Measurements from ENCODE around the gene HMGXB3. TPM values are rescaled to one million over a fixed set of nuclear protein-coding genes. Genes with fewer than 3 reads are reported as not detected.

HMGXB3 gene
- total RNA-seq, 1 donor from 2014 or later = 44.4 TPM

DNA sequence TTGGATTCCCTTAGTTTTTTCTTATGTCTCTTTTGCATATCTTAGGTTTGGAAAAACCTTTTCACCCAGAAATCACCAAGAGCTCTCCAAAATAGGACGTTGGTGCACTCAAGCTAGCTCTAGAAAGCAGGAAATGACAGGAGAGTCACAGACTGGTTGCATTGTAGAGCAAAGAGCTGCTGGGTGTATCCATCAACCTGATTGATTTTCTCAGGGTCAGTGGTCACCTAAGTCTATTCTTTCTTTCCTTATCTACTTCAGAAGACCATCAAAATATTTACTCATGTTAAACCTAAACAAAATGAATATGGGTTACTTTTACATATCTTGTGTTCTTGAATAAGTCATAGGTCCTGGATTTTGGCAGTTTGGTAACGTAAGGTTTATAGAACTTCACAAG lies 25.1 kb upstream of the HMGXB3 start:
- H3K4me3 Mint-ChIP-seq = no peak overlapping the region
- H3K27ac Mint-ChIP-seq (ENCODE audit: unreplicated experiment) = no peak overlapping the region
- no peaks in the 10 kb centered on the region for H3K9me3 Mint-ChIP-seq
- H3K27me3 Mint-ChIP-seq (ENCODE audit: low read depth) = no peaks in the 10 kb centered on the region
- no peak for DNase-seq (ENCODE audit: low read depth, low spot score)
- H3K36me3 Mint-ChIP-seq (ENCODE audit: low read depth) = peaks cover 4% of the 10 kb centered on the region
- TF ChIP-seq, protein P1, sequence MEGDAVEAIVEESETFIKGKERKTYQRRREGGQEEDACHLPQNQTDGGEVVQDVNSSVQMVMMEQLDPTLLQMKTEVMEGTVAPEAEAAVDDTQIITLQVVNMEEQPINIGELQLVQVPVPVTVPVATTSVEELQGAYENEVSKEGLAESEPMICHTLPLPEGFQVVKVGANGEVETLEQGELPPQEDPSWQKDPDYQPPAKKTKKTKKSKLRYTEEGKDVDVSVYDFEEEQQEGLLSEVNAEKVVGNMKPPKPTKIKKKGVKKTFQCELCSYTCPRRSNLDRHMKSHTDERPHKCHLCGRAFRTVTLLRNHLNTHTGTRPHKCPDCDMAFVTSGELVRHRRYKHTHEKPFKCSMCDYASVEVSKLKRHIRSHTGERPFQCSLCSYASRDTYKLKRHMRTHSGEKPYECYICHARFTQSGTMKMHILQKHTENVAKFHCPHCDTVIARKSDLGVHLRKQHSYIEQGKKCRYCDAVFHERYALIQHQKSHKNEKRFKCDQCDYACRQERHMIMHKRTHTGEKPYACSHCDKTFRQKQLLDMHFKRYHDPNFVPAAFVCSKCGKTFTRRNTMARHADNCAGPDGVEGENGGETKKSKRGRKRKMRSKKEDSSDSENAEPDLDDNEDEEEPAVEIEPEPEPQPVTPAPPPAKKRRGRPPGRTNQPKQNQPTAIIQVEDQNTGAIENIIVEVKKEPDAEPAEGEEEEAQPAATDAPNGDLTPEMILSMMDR (conservative IDR thresholded peaks at IDR 0.05) = no peak
- no peaks in the 10 kb centered on the region for H3K4me1 Mint-ChIP-seq

DNA sequence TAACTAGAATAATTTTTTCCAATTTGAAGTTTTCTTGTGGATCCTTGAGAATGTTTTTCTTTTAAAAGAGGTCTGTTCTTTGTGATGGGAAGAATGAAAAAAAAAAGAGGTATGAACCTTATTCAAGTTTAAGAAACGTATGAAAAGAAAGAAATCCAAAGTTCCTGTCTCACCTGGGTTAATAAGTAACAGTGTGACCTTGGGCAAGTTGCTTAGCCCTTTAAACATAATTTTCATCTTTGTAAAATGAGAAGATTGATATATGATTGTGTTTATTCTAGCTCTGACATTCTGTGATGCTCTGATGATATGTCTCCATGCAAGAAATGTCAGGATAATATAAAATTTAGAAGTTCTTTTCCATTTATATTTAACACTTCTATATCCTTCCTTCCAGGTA lies 20.6 kb upstream of the HMGXB3 start:
- DNase-seq (ENCODE audit: low read depth, low spot score) = no peak
- H3K4me3 Mint-ChIP-seq = no peak overlapping the region
- H3K27ac Mint-ChIP-seq (ENCODE audit: unreplicated experiment) = no peak overlapping the region
- no peaks in the 10 kb centered on the region for H3K27me3 Mint-ChIP-seq (ENCODE audit: low read depth)
- H3K36me3 Mint-ChIP-seq (ENCODE audit: low read depth) = no peaks in the 10 kb centered on the region
- no peaks in the 10 kb centered on the region for H3K4me1 Mint-ChIP-seq
- TF ChIP-seq, protein P1 (conservative IDR thresholded peaks at IDR 0.05) = no peak
- no peaks in the 10 kb centered on the region for H3K9me3 Mint-ChIP-seq

DNA sequence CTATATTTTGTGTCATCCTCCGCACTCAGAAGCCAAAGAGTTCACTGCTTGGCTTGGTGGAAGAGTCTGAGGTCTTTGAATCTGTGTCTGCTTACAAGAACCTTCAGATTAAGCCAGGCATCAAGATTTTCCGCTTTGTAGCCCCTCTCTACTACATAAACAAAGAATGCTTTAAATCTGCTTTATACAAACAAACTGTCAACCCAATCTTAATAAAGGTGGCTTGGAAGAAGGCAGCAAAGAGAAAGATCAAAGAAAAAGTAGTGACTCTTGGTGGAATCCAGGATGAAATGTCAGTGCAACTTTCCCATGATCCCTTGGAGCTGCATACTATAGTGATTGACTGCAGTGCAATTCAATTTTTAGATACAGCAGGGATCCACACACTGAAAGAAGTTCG lies 19.3 kb upstream of the HMGXB3 start:
- Mint-ChIP-seq H3K9me3 (no peaks in the 10 kb centered on the region), H3K36me3 (ENCODE audit: low read depth) (no peaks in the 10 kb centered on the region), H3K27ac (ENCODE audit: unreplicated experiment) (no peak overlapping the region), H3K4me3 (no peak overlapping the region), H3K27me3 (ENCODE audit: low read depth) (no peaks in the 10 kb centered on the region), H3K4me1 (no peaks in the 10 kb centered on the region)
- no peak for DNase-seq (ENCODE audit: low read depth, low spot score)
- TF ChIP-seq, protein P1 (conservative IDR thresholded peaks at IDR 0.05) = no peak

DNA sequence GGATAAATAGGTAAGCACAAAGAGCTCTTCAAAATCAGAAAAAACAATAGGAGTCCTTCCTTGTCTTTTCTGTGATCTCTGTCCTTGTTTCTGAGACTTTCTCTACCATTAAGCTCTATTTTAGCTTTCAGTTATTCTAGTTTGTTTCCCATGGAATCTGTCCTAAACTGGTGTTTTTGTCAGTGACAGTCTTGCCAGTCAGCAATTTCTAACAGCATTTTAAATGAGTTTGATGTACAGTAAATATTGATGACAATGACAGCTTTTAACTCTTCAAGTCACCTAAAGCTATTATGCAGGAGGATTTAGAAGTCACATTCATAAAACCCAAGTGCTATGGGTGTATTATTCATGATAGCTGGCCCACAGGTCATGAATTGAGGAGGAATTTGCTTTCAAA lies 18.0 kb upstream of the HMGXB3 start:
- Mint-ChIP-seq H3K27ac (ENCODE audit: unreplicated experiment) (no peak overlapping the region), H3K9me3 (no peaks in the 10 kb centered on the region), H3K4me3 (no peak overlapping the region), H3K27me3 (ENCODE audit: low read depth) (no peaks in the 10 kb centered on the region), H3K4me1 (no peaks in the 10 kb centered on the region), H3K36me3 (ENCODE audit: low read depth) (no peaks in the 10 kb centered on the region)
- DNase-seq (ENCODE audit: low read depth, low spot score) = no peak
- TF ChIP-seq, protein P1 (conservative IDR thresholded peaks at IDR 0.05) = no peak

DNA sequence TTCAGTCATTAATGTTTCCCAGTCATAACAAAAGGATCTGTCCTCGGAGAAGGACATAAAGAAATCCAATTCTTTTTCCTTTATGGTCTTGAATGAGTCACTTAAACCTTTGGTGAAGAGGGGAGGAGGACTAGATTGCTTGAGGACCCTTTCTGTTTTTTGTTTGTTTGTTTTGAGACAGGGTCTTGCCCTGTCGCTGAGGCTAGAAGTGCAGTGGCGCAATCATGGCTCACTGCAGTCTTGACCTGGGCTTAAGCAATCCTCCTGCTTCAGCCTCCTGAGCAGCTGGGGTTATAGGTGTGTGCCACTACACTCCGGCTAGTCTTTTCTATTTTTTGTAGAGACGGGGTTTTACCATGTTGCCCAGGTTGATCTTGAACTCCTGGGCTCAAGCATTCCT lies 12.4 kb upstream of the HMGXB3 start:
- no peaks in the 10 kb centered on the region for H3K36me3 Mint-ChIP-seq (ENCODE audit: low read depth)
- peaks cover 6% of the 10 kb centered on the region for H3K4me1 Mint-ChIP-seq
- TF ChIP-seq, protein P1 (conservative IDR thresholded peaks at IDR 0.05) = no peak
- no peak overlapping the region for H3K27ac Mint-ChIP-seq (ENCODE audit: unreplicated experiment)
- H3K27me3 Mint-ChIP-seq (ENCODE audit: low read depth) = no peaks in the 10 kb centered on the region
- DNase-seq (ENCODE audit: low read depth, low spot score) = no peak
- H3K4me3 Mint-ChIP-seq = no peak overlapping the region
- H3K9me3 Mint-ChIP-seq = no peaks in the 10 kb centered on the region

Measured in neural crest cell (in vitro differentiated cells).